ENCODE results near the gene KCTD16. TPM values are rescaled to one million over a fixed set of nuclear protein-coding genes. Genes with fewer than 3 reads are reported as not detected.

The KCTD16 gene
- total RNA-seq, 4 donors from 2014 or later: 0.12 to 2.4 (median 0.26) TPM; not detected in 1

DNA sequence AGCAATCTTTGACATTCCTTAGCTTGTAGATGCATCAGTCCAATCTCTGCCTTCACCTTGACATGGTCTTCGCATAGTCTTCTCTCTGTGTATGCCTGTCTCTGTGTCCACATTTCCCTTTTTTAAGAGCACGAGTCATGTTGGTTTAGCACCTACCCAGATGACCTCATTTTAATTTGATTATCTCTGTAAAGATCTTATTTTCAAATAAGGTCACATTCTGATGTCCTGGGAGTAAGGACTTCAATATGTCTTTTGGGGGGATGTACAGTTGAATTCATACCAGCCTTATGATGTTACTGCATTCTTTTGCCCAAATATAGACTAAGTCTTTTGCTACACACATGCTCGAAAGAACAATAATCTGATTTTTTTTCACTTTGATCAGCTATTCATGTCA, 6.9 kb downstream of the KCTD16 start:
- no peak overlapping the region for H3K4me3 ChIP-seq
- no peaks in the 10 kb centered on the region for H3K4me1 ChIP-seq
- no peaks in the 10 kb centered on the region for H3K9me3 ChIP-seq
- DNase-seq: no peak
- intact Hi-C loops (cut with DNase I; ENCODE audit: low total_unique reads): no loop called here
- H3K27ac ChIP-seq: no peak overlapping the region
- TF ChIP-seq POLR2A (IDR thresholded peaks at IDR 0.05): no peak
- TF ChIP-seq, protein P1, sequence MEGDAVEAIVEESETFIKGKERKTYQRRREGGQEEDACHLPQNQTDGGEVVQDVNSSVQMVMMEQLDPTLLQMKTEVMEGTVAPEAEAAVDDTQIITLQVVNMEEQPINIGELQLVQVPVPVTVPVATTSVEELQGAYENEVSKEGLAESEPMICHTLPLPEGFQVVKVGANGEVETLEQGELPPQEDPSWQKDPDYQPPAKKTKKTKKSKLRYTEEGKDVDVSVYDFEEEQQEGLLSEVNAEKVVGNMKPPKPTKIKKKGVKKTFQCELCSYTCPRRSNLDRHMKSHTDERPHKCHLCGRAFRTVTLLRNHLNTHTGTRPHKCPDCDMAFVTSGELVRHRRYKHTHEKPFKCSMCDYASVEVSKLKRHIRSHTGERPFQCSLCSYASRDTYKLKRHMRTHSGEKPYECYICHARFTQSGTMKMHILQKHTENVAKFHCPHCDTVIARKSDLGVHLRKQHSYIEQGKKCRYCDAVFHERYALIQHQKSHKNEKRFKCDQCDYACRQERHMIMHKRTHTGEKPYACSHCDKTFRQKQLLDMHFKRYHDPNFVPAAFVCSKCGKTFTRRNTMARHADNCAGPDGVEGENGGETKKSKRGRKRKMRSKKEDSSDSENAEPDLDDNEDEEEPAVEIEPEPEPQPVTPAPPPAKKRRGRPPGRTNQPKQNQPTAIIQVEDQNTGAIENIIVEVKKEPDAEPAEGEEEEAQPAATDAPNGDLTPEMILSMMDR (IDR thresholded peaks at IDR 0.05): no peak
- no peaks in the 10 kb centered on the region for H3K36me3 ChIP-seq
- no peaks in the 10 kb centered on the region for H3K27me3 ChIP-seq

DNA sequence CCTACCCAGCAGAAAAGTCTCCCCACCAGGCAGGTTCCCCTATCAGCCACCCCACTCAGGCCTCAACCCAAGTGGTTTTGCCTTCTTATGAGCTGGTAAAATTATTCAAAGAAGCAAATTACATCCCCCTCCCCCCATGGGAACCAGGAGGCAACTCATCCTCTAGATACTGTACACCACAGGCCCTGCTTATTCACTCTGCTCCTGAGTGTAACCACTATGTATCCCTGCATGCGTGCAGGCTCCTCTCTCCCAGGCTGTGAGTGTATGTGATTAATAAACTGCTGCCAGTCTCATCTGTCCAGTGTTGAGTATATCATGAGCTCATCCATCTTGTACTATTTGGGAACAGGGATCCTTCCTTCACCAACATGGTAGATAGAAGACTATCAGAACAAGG, 8.6 kb downstream of the KCTD16 start:
- DNase-seq: no peak
- Histone ChIP-seq H3K4me1 (no peaks in the 10 kb centered on the region), H3K9me3 (no peaks in the 10 kb centered on the region), H3K27me3 (no peaks in the 10 kb centered on the region), H3K4me3 (no peak overlapping the region), H3K36me3 (no peaks in the 10 kb centered on the region), H3K27ac (no peak overlapping the region)
- no peak for TF ChIP-seq POLR2A (IDR thresholded peaks at IDR 0.05)
- TF ChIP-seq, protein P1 (IDR thresholded peaks at IDR 0.05): no peak
- intact Hi-C loops (cut with DNase I; ENCODE audit: low total_unique reads): no loop called here

DNA sequence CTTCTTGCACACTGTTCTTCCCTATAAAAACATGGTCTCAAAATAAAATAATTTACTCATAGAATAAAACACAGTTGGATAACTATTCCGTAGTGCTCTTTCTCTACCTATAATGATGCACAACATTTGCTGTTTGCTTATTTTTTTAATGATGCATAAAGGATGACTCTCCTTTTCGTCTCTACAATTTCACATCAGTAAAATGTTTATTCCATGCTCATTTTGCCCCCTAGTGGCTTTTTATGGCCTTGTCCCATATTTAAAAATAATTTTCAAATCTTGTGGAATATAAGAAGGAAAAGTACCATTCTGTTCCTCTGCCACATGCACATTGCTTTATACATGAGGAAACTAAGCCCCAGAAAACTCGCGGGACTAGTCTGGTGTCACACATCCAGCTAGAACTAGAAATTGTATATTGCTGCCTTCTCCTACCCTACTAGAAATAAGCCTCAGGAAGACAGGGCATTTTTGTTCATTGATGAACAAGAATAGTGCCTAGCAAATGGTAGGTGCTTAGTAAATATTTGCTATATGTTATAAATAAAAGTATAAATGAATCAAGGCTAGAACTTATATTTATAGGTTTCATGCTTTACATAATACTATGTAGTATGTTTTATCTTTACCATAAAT, 12.7 kb downstream of the KCTD16 start:
- Histone ChIP-seq H3K36me3 (no peaks in the 10 kb centered on the region), H3K4me1 (no peaks in the 10 kb centered on the region), H3K27me3 (no peaks in the 10 kb centered on the region), H3K4me3 (no peak overlapping the region), H3K27ac (no peak overlapping the region), H3K9me3 (no peaks in the 10 kb centered on the region)
- no peak for DNase-seq
- intact Hi-C loops (cut with DNase I; ENCODE audit: low total_unique reads): no loop called here
- TF ChIP-seq POLR2A (IDR thresholded peaks at IDR 0.05): no peak
- TF ChIP-seq, protein P1 (IDR thresholded peaks at IDR 0.05): peak; percentile 41 to 59 (median 48)

DNA sequence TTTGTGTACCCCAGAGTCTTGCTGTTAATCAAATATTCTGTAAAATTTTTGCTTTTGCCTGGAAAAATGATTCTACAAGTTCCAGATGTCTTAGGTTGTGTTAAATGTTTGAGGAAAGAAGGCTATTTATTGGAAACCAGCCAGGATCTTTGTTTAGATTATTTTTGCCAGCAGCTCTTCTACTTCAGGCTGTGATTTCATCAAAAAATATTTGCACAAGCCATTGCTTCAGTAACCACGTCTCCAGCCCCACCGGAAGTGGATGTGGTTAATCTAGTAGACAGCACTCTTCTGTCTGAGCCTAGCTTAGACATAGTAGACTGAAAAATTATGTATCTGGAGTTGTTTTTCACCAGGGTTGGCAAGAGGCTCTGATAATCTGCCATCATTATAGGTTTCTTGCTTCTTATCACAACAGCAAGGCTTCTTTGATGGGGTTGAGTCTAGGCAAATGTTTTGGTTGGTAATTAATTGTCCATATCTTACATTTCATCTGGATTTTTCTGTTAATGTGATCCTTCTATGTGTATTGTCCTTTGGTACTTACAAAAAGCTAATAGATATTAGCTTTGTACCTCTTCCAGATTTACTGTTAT, 17.1 kb downstream of the KCTD16 start:
- Histone ChIP-seq H3K9me3 (no peaks in the 10 kb centered on the region), H3K27ac (no peak overlapping the region), H3K27me3 (no peaks in the 10 kb centered on the region), H3K4me1 (no peaks in the 10 kb centered on the region), H3K36me3 (no peaks in the 10 kb centered on the region), H3K4me3 (no peak overlapping the region)
- TF ChIP-seq, protein P1 (IDR thresholded peaks at IDR 0.05): no peak
- TF ChIP-seq POLR2A (IDR thresholded peaks at IDR 0.05): no peak
- intact Hi-C loops (cut with DNase I; ENCODE audit: low total_unique reads): no loop called here
- peak in 1 of 2 donors; percentile 22 for DNase-seq

DNA sequence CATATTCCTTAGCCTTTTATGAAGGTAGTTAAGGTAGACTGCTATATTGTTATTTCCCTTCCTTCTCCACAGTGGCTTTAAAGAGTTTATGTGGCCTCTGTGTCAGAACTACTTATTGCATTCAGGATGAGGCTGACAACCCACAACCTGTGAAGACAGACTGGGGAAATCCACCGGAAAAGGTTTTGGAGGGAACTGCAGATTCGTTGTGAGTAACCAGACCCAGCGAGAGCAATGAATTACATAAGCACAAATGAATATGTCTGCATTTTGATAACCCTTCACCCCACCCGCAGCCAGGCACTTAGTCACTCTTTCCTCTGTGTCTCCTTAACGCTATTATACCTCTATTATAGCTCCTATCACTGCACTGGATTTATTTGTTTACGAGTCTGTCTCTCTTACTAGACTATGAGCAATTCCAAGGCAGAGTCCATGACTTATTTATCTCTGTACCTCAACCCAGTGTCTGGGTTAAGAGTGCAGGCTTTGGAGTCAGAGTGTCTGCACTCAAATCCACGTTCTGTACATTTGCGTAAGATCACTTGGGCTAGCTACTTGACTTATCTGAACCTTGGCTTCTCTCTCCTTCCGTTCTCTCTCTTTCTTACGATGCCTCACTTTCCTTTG, 19.2 kb downstream of the KCTD16 start:
- H3K9me3 ChIP-seq: no peaks in the 10 kb centered on the region
- intact Hi-C loops (cut with DNase I; ENCODE audit: low total_unique reads): no loop called here
- no peaks in the 10 kb centered on the region for H3K36me3 ChIP-seq
- no peaks in the 10 kb centered on the region for H3K4me1 ChIP-seq
- no peak overlapping the region for H3K27ac ChIP-seq
- no peak for DNase-seq
- TF ChIP-seq, protein P1 (IDR thresholded peaks at IDR 0.05): no peak
- no peak for TF ChIP-seq POLR2A (IDR thresholded peaks at IDR 0.05)
- H3K27me3 ChIP-seq: no peaks in the 10 kb centered on the region
- H3K4me3 ChIP-seq: no peak overlapping the region

All from uterus (tissue), 4 donors.